Lung (tissue), 12 donors: ENCODE data around the gene CSTF1. TPM values are rescaled to one million over a fixed set of nuclear protein-coding genes. Genes with fewer than 3 reads are reported as not detected.

Experiments
- ATAC-seq: fragments of 200-7000 bp; cut with Tn5 transposase; one replicate; pipeline ENCODE4 v1.9.1; 2020; ENCODE audit warnings: moderate number of reproducible peaks; ENCODE audit not compliant: insufficient read depth, low FRiP score
- DNase-seq, 3 donors: peaks; one replicate each; pipeline ENCODE4 v3.0.0-alpha.2; 2013 to 2017
- H3K27ac ChIP-seq, 2 donors: one replicate each; pipeline ENCODE4 v1.5.1; 2013; ENCODE audit warnings: mild to moderate bottlenecking in 2 of 2, moderate library complexity in 2 of 2, control low read depth in 1 of 2, inconsistent platforms in 1 of 2, low read depth in 1 of 2, low read length in 1 of 2
- H3K27me3 ChIP-seq, 3 donors: one replicate each; pipeline ENCODE4 v1.5.1; 2013; ENCODE audit warnings: low read length in 2 of 3; ENCODE audit not compliant: control insufficient read depth in 3 of 3, insufficient read depth in 3 of 3
- H3K36me3 ChIP-seq, 4 donors: one replicate each; pipeline ENCODE4 v1.5.1; 2013; ENCODE audit warnings: low read length in 4 of 4, mild to moderate bottlenecking in 1 of 4, moderate library complexity in 1 of 4; ENCODE audit not compliant: control insufficient read depth in 4 of 4, insufficient read depth in 4 of 4
- H3K4me1 ChIP-seq, 5 donors: one replicate each; pipeline ENCODE4 v1.5.1; 2013; ENCODE audit warnings: low read length in 5 of 5, mild to moderate bottlenecking in 2 of 5, moderate library complexity in 1 of 5; ENCODE audit not compliant: control insufficient read depth in 5 of 5, insufficient read depth in 5 of 5
- H3K4me3 ChIP-seq: one replicate; pipeline ENCODE4 v1.5.1; 2013; ENCODE audit warnings: mild to moderate bottlenecking, control low read depth, moderate library complexity
- H3K9ac ChIP-seq, 2 donors: one replicate each; pipeline ENCODE4 v1.5.1; 2013; ENCODE audit warnings: low read length in 2 of 2, control low read depth in 1 of 2; ENCODE audit not compliant: insufficient read depth in 1 of 2
- H3K9me3 ChIP-seq, 4 donors: one replicate each; pipeline ENCODE4 v1.5.1; 2013; ENCODE audit warnings: low read length in 3 of 4, mild to moderate bottlenecking in 1 of 4, moderate library complexity in 1 of 4; ENCODE audit not compliant: control insufficient read depth in 4 of 4, insufficient read depth in 3 of 4
- WGBS, 2 donors: extraction: QIAGEN DNeasy Blood & Tissue Kit; methylation state at CpG; one replicate each; pipeline ENCODE4 v1.1.7; 2013; 5-methylcytosine and 5-hydroxymethylcytosine counted together
- polyA plus RNA-seq, 2 donors: library from polyadenylated mRNA; stranded (reverse); fragments of 200-250 nt; gene quantifications; one replicate each; pipeline ENCODE4 v1.2.1, GENCODE V29; 2013
- total RNA-seq, 2 donors: library from RNA; depleted of rRNA in 1 of 2; stranded (reverse); fragments of >200 nt in 1 of 2; gene quantifications; one replicate each; pipeline ENCODE4 v1.2.1, GENCODE V29; 2014 to 2021
- TF ChIP-seq, protein P1 (sequence below): IDR thresholded peaks from 2 replicates; pipeline ENCODE4 v1.5.1; 2012; ENCODE audit warnings: mild to moderate bottlenecking; ENCODE audit errors: control extremely low read depth, extremely low read depth
- donor health status: control.
- donor health status: control.
- donor health status: Bipolar disorder and iron deficiency.
- donor health status: healthy.
- donor health status: DM: yes; HTN: yes; CAD: no.

Gene CSTF1
- total and polyA plus RNA-seq, 4 donors = 6.4 to 36.1 (median 19.1) TPM

DNA sequence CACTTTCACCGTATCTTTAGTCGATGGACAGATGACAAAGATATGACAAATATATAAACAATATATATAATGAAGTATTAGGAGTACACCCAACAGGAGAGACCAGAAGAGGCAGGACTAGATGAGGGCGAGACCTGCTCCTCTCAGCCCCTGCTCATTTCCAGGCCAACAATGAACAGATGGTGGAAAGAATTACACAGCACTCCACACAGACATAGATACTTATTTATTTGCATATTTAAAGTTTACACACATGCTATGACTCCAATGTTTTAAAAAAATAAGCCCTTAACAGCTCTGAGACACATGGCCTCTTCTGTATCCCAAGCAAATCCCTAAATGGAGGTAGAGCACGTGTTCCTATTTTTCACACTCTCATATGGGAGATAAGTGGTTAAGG, 23.3 kb upstream of the CSTF1 start:
- H3K4me1 ChIP-seq = no peaks in the 10 kb centered on the region
- TF ChIP-seq, protein P1, sequence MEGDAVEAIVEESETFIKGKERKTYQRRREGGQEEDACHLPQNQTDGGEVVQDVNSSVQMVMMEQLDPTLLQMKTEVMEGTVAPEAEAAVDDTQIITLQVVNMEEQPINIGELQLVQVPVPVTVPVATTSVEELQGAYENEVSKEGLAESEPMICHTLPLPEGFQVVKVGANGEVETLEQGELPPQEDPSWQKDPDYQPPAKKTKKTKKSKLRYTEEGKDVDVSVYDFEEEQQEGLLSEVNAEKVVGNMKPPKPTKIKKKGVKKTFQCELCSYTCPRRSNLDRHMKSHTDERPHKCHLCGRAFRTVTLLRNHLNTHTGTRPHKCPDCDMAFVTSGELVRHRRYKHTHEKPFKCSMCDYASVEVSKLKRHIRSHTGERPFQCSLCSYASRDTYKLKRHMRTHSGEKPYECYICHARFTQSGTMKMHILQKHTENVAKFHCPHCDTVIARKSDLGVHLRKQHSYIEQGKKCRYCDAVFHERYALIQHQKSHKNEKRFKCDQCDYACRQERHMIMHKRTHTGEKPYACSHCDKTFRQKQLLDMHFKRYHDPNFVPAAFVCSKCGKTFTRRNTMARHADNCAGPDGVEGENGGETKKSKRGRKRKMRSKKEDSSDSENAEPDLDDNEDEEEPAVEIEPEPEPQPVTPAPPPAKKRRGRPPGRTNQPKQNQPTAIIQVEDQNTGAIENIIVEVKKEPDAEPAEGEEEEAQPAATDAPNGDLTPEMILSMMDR = no peak
- DNase-seq (no peak), ATAC-seq (no peak)
- no peak overlapping the region for H3K27ac ChIP-seq
- H3K9ac ChIP-seq = no peak overlapping the region
- H3K9me3 ChIP-seq = no peaks in the 10 kb centered on the region
- 89 to 92% methylated on average over 4 of the region's 4 CpGs for WGBS, 2 donors
- no peak overlapping the region for H3K4me3 ChIP-seq
- H3K36me3 ChIP-seq = peaks cover 6 to 19% (median 17%) of the 10 kb centered on the region in 4 donors
- no peaks in the 10 kb centered on the region for H3K27me3 ChIP-seq

DNA sequence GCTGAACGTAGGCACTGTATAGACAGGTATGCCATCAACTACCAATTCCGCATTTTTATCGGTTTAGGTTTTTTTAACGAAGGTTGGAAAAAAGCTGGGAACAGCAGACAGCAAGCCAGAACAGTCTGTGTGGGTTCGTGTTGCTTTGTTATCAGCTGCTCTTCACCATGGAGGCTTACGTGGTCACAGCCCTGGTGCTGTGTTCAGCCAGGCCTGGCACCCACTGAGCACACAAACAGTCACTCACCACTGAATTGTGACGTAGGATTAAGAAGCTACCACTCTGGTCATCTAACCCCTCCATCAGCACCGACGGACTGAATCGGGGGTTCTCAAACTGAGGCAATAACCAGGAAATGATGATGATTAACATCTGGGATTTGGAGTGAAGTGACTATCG, 20.5 kb upstream of the CSTF1 start:
- TF ChIP-seq, protein P1 = no peak
- DNase-seq = no peak

DNA sequence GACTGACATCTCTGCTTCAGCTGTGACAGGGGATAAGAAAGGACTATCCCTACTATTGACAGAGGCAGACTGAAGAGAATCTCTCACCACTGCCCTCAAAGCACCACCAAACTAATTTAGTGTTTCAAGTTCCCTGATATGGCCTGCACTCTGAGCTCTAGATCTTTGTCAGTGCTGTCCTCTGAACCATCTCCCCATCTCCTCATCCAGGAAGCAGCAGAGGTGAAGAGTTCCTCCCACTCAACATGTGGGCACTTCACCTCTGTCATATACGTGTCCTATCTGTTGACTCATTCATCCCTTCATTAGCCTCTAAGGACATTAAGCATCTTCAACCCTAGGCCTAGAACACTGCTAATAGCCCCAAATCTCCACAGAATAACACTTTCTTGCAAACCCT, 19.6 kb upstream of the CSTF1 start:
- Histone ChIP-seq H3K9me3 (no peaks in the 10 kb centered on the region), H3K36me3 (peaks cover 2 to 9% (median 7%) of the 10 kb centered on the region in 4 donors), H3K4me3 (no peak overlapping the region), H3K4me1 (no peaks in the 10 kb centered on the region), H3K27me3 (no peaks in the 10 kb centered on the region), H3K27ac (no peak overlapping the region), H3K9ac (no peak overlapping the region)
- no peak for ATAC-seq
- 38 to 80% methylated on average over 1 of the region's 1 CpG for WGBS, 2 donors
- no peak for DNase-seq
- TF ChIP-seq, protein P1 = no peak

More for the DNA sequence above, 20.5 kb upstream of the CSTF1 start:
- Histone ChIP-seq H3K9ac (no peak overlapping the region), H3K4me1 (no peaks in the 10 kb centered on the region), H3K9me3 (no peaks in the 10 kb centered on the region), H3K4me3 (no peak overlapping the region), H3K27ac (no peak overlapping the region), H3K36me3 (peaks cover 4 to 11% (median 8%) of the 10 kb centered on the region in 4 donors), H3K27me3 (no peaks in the 10 kb centered on the region)
- no peak for ATAC-seq
- WGBS, 2 donors = 94 to 95% methylated on average over 11 of the region's 11 CpGs

DNA sequence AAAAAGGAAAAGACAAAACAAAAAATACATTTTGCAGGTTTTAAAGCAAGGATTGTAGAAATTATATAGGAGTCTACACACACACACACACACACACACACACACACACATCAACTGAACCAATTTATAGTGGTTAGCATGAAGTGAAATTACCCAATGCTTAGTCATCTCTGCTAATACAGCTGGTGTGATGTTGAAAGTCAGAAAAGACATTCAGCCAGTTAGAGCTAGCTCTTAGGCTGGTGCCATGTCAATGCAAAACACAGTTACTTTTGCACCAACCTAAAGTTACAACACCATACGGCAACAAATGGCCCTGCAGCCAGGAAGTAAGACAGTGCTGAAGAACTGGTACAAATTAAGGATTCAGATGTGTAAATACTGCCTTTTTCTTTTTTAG, 18.5 kb upstream of the CSTF1 start:
- ATAC-seq = peak; percentile 62
- no peak for DNase-seq

More for the DNA sequence above, 18.5 kb upstream of the CSTF1 start:
- no peak overlapping the region for H3K4me3 ChIP-seq
- no peaks in the 10 kb centered on the region for H3K27me3 ChIP-seq
- H3K9ac ChIP-seq = no peak overlapping the region
- H3K4me1 ChIP-seq = no peaks in the 10 kb centered on the region
- H3K36me3 ChIP-seq = peaks cover 0 to 11% (median 4%) of the 10 kb centered on the region in 4 donors
- no peak overlapping the region for H3K27ac ChIP-seq
- TF ChIP-seq, protein P1 = no peak
- H3K9me3 ChIP-seq = no peaks in the 10 kb centered on the region
- WGBS, 2 donors = 20 to 45% methylated on average over 1 of the region's 1 CpG
